Measurements from ENCODE around the gene ATRNL1.

DNA sequence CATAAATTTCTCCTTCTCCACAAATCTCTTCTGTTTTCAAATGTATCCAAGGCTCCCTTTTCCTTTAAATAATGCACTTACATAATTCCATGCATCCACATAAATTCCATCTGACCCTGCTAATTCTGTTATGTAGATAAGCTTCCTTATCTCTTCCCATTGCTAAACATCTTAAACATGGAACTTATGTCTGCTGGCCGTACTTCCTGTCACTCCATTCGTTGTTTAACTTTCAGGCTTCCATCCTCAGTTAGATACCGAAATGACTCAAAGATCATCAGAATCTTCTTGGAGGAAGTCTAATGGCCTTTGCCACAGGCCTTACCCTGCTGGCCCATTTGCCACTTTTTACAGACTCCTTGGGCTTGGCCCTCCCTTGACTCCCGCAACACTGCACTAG is 848.9 kb downstream of the ATRNL1 start:
- TF ChIP-seq, protein P1, sequence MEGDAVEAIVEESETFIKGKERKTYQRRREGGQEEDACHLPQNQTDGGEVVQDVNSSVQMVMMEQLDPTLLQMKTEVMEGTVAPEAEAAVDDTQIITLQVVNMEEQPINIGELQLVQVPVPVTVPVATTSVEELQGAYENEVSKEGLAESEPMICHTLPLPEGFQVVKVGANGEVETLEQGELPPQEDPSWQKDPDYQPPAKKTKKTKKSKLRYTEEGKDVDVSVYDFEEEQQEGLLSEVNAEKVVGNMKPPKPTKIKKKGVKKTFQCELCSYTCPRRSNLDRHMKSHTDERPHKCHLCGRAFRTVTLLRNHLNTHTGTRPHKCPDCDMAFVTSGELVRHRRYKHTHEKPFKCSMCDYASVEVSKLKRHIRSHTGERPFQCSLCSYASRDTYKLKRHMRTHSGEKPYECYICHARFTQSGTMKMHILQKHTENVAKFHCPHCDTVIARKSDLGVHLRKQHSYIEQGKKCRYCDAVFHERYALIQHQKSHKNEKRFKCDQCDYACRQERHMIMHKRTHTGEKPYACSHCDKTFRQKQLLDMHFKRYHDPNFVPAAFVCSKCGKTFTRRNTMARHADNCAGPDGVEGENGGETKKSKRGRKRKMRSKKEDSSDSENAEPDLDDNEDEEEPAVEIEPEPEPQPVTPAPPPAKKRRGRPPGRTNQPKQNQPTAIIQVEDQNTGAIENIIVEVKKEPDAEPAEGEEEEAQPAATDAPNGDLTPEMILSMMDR (conservative IDR thresholded peaks at IDR 0.05; ENCODE audit: low read depth, low read length), result no peak
- TF ChIP-seq EZH2phosphoT487 (IDR thresholded peaks at IDR 0.05; ENCODE audit: borderline replicate concordance, low read length) (no peak), EZH2 (IDR thresholded peaks at IDR 0.05; ENCODE audit: low read length, unreplicated experiment) (no peak)
